AG04449 (cell line): ENCODE data around the gene XRCC2.

Experiments
- CTCF ChIA-PET: fragments of 350-600 bp; formaldehyde crosslinking; extraction: SDS; loops from one replicate; lab custom pipeline; 2021; ENCODE audit warnings: antibody characterized with exemption; lab: Yijun Ruan, JAX
- POLR2A ChIA-PET: fragments of 400-600, 350-600 bp; formaldehyde crosslinking; extraction: SDS; loops from one replicate; lab custom pipeline; 2020; ENCODE audit warnings: antibody characterized with exemption, inconsistent platforms; lab: Yijun Ruan, JAX
- DNase-seq: peaks from one replicate; pipeline ENCODE4 v3.0.0-alpha.2; 2010; ENCODE audit warnings: low read depth, low spot score
- H3K4me3 ChIP-seq: 2 replicates; pipeline ENCODE4 v1.5.1; 2011; ENCODE audit warnings: low read depth, mild to moderate bottlenecking, control low read depth, low read length
- TF ChIP-seq, protein P1 (sequence below): IDR thresholded peaks from one replicate; pipeline ENCODE4 v1.5.1; 2011; ENCODE audit warnings: mild to moderate bottlenecking, moderate library complexity, low read length, control low read depth, inconsistent platforms; ENCODE audit not compliant: insufficient read depth; ENCODE audit errors: missing control alignments

The XRCC2 gene

DNA sequence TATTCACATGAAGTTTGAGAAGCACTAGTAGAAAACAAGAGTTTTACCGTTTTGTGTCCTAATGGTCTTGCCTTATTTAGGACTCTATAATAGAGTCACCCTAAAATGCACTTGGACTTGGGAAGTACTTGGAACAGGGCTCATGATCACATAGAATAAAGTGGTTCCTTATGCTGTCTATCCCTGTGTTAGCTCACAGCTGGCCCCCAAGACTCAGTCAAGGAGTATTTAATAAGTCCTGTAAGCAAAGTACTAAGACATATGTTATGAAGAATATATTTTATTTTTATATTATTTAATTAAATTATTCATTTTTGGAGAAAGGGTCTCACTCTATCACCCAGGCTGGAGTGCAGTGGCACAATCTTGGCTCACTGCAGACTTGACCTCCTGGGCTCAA, 54.5 kb downstream of the XRCC2 start:
- POLR2A ChIA-PET = no interaction called here

DNA sequence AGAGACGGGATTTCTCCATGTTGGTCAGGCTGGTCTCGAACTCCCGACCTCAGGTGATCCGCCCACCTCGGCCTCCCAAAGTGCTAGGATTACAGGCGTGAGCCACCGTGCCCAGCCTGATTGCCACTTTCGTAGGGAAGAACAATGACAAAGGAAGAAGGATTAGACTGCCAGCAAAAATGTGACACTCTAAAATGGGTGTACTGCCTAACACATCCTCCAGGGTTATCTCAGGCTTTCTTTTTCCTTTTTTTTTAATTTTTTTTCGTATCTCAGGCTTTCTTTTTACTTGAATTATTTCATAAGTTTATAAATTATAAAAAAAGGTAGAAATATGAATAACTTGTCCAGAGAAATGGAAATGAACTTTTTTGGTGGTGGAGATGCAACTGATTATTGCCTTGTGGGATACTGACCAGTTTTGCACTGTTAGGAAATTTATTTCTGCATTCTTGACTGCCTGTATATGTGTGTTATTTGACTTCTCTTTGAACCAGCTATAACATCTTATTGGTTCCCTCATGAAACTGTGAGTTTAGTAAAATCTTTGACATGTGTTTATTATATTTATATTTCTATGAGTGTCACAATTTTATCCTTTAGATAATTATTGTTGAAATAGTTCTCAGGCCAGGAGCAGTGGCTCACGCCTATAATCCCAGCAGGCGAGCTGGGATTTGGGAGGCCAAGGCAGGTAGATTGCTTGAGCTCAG, 56.8 kb downstream of the XRCC2 start:
- CTCF ChIA-PET = no interaction called here
- POLR2A ChIA-PET = no interaction called here
- no peak overlapping the region for H3K4me3 ChIP-seq
- no peak for DNase-seq
- TF ChIP-seq, protein P1, sequence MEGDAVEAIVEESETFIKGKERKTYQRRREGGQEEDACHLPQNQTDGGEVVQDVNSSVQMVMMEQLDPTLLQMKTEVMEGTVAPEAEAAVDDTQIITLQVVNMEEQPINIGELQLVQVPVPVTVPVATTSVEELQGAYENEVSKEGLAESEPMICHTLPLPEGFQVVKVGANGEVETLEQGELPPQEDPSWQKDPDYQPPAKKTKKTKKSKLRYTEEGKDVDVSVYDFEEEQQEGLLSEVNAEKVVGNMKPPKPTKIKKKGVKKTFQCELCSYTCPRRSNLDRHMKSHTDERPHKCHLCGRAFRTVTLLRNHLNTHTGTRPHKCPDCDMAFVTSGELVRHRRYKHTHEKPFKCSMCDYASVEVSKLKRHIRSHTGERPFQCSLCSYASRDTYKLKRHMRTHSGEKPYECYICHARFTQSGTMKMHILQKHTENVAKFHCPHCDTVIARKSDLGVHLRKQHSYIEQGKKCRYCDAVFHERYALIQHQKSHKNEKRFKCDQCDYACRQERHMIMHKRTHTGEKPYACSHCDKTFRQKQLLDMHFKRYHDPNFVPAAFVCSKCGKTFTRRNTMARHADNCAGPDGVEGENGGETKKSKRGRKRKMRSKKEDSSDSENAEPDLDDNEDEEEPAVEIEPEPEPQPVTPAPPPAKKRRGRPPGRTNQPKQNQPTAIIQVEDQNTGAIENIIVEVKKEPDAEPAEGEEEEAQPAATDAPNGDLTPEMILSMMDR = no peak

More for the DNA sequence above, 54.5 kb downstream of the XRCC2 start:
- DNase-seq = no peak
- H3K4me3 ChIP-seq = no peak overlapping the region
- CTCF ChIA-PET = no interaction called here
- TF ChIP-seq, protein P1 = no peak

DNA sequence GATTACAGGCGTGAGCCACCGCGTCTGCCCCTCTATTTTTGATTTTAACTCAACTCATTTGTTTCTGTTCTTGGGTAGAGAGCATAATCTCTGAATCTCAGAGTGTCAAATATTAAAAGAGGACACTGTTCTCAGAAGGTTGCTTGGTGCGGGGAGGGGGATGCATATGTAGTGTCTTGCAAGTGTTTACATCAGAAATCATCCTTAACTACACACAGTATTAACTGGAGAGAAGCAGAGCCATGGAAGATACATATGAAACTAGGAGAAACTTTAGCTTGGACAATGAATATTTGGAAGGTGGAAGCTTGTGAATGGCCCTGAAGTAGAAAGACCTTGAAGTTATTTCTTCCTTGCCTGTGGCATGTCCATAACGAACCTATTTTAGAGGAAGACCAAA, 57.5 kb downstream of the XRCC2 start:
- ChIA-PET CTCF (no interaction called here), POLR2A (interaction anchor here (0.6 kb wide), 1 partner anchor 33 kb away, joined by 4 read pairs; no protein-coding TSS in a partner anchor)
- H3K4me3 ChIP-seq = no peak overlapping the region
- TF ChIP-seq, protein P1 = no peak
- no peak for DNase-seq

DNA sequence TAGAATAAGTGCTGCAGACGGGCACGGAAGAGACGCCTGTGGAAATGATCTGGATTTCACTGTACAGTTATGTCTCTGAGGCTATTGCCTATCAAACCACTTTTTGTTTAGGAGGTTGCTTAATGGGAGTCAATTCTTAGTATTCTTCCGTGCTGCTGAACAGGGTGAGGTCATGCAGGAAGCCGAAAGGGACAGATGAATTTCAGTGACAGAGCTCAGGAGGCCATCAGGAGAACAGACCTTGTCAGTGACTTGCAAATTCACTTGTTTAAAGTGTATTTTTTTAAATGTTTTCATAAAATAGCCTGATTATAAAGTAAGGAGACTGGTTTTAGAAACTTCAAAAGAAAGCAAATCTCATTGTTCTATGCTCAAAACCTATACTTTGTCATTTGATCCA, 58.9 kb downstream of the XRCC2 start:
- ChIA-PET CTCF (no interaction called here), POLR2A (no interaction called here)
- TF ChIP-seq, protein P1 = no peak
- H3K4me3 ChIP-seq = no peak overlapping the region
- no peak for DNase-seq

DNA sequence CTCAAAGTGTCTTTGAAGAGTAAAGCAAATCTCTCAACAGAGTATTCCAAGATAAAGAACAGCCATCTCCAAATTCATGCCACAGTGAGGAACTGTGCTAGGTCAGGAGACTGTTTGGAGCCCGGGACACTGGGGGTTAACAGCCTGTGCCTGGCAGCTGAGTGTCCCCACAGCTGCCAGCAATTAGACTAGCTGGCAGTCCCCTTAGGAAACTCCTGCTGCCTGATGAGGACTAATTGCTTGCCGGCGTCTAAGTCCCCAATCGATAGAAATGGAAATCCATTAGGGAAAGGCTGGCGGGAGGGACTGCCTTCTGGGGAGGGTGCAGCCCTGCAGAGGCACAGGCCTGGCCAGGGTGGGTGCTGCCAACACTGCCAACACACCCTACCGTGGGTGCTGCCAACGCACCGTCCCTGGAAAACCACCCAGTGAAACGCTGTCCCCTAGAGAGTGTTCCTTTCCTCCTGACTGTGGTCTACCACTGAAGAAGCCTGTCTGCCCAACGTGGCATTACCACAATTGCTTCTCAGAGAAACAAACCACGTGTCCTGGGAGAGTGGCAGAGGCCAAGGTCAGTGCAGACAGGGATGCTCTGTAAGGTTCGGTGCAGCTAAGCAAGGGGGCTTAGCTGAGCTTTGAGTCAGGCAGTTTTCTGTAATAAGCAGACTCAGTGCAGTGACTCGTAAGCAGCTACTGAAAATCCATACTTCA, 60.8 kb downstream of the XRCC2 start:
- ChIA-PET CTCF (interaction anchor here (1.2 kb wide), 1 partner anchor 12 kb away, joined by 3 read pairs; no protein-coding TSS in a partner anchor), POLR2A (no interaction called here)
- H3K4me3 ChIP-seq = no peak overlapping the region
- TF ChIP-seq, protein P1 = no peak
- no peak for DNase-seq

DNA sequence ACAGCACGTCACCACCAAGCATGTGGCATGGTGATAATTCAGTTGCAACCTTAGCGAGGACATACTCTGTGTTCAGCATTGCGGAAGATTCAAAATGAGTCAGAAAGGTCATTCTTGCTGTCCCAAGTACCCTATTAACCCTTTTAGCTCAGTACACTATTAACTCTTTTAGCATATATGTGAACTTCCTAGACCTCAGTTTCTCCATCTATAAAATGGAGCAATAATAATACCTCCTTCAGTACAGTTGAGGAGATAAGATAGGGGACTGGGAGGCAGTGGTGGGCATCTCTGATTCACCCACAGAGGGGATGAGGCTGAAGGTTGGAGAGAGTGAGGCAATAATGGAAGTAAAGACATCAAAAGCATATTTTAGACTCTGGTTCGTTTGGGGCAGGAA, 67.3 kb downstream of the XRCC2 start:
- CTCF ChIA-PET = no interaction called here
- DNase-seq = no peak
- no peak overlapping the region for H3K4me3 ChIP-seq
- POLR2A ChIA-PET = no interaction called here
- TF ChIP-seq, protein P1 = no peak
